Epidermal melanocyte (primary cell): ENCODE results near the gene C3orf18.

ENCODE experiments used
- DNase-seq: peaks from one replicate; pipeline ENCODE4 v3.0.0; 2011; ENCODE audit warnings: low spot score; ENCODE audit not compliant: insufficient read length

C3orf18 gene

DNA sequence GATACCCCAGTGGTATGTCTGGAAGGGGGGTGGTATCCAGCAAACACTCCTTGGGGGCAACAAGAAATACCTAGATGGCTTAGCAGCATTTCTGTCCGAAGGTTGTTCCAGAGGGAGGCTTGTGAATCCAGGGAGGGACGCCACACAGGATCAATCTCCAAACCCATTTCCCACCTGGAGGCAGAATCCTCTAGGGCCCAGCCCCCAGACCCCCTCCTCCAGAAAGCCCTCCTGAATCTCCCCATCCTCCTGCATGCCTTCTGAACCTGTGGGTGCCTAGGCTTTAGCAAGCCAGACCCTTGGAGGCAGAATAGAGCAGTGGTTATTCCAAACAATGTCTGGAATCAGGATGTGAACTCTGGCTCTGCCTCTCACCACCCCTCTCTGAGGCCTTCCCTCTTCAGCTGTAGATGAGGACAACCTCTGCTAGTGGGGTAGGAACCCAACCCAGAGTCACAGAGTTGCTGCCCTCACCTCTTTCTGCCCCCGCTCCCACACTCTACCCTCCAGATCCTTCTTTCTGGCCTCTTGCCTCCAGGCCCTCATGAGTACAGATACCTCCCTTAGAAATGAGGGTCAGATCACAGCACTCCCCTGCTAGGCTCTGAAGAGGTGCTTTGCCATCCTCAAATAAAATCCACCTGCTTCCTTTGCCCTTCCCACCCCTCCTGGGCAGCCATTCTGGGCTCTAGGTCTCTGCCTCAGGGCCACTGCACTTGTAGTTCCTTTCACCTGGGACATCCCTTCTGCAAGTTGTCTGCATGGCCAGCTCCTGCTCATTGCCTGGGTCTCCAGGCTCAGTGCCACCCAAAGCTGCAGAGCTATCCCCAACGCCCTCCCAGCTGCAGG, 35.9 kb upstream of the C3orf18 start:
- no peak for DNase-seq

DNA sequence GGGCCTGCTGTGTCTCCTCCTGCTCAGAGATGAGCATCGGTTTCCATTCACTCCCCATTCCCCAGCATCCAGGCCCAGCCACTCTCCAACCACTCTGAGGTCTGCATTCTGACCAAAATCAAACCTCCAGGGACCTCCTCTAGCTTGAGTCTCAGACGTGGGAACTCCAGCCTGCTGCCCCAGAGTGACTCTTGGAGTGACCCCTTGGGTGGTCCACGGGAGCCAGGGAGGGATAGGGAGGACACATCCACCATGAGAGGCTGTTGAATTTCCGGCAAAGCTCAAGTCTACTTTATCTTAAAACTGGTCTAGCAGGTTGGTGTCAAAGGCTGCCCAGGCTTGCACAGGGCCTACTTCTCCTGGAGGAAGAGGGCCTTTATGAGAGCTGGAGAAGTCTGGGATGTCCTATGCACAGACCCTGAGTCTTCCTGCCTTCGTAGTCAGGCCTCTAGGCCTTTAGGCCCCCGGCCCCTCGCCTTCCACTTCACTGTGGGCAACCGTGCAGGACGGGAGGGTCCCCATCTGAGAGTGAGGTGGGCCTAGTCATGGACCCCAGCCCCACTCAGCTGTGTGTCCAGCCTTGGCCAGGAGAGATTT, 35.1 kb upstream of the C3orf18 start:
- DNase-seq = no peak

- DNase-seq = peak; percentile 74
Observed at GRCh38 chr3:50600841-50601591, 33.5 kb upstream of the C3orf18 start.

DNA sequence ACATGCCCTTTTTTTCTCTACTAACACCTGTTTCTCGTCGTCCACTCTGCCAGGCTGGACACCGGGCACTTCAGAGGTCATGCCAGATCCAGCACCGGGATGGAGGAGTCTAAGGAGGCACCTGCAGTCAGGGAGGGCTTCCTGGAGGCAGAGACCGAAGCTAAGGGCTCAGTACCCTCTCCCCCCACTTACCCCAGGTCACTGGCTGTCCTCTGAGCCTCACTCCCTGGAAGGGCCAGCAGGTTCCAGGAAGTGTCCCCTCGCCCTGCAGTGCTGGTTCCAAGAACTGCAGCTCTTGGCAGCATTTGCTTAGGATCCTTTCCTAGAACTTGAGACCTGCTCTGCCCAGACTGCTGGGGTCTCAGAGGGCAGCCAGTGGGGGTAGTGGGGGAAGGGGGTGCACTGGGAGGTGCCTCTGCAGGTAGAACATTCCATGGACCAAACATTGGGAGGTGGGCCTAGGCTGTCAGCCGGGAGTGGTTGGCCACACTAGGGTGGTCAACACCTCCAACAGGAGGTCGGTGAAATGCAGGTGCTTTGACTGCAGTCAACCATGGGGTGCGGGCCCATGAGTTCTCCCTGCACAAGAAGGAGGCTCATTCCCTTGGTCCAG, 32.7 kb upstream of the C3orf18 start:
- no peak for DNase-seq

GRCh38 chr3:50599716-50600118, 32.2 kb upstream of the C3orf18 start:
- DNase-seq = no peak

GRCh38 chr3:50599115-50599715, 31.7 kb upstream of the C3orf18 start:
- DNase-seq = no peak

- no peak for DNase-seq
Observed at GRCh38 chr3:50594253-50594785, 26.8 kb upstream of the C3orf18 start.

GRCh38 chr3:50592568-50592967, 25.0 kb upstream of the C3orf18 start:
- no peak for DNase-seq

GRCh38 chr3:50591196-50591741, 23.7 kb upstream of the C3orf18 start:
- no peak for DNase-seq

GRCh38 chr3:50588759-50589433, 21.3 kb upstream of the C3orf18 start:
- DNase-seq = no peak

DNA sequence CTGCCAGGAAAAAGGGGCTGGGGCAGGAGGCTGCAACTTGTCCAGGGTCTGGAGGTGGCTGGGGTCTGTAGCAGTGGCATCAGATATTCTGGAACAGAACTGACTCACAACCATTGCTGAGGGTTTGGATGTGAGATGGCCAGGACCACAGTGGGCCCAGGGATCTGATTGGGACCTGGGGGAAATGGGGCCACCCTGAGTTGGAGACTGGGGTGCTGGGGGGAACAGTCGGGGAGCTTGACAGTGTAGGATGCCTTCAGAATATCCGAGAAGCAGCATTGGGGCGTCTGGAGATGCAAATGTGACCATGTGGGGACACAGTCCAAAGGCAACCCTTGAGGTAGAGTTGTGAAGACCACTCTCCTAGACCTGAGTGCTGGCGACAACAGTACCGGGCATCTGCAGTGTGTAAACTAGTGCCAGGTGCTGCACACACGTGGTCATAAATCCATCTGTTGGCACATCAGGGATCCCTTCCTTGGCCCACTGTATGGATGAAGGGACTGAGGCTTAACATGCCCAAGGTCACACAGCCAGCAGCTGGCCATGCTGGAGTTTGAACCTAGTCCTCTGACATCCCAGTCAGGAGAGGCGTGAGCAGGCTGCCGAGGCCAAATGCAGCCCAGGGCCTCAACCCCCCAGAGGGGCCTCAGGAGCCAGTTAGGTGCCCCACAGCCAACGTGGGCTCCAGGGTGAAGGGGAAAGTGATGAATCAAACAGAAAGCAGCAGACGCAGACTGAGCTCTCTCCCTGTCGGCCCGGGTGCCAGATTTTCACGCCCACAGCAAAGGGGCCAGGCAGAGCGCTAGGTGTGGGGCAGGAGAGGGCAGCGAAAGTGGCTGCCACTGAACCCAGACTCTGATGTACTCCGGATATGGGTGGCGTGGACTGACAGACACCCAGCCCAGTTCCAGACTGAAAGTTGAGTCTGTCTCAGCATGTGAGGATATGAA, 20.5 kb upstream of the C3orf18 start:
- DNase-seq = no peak

DNA sequence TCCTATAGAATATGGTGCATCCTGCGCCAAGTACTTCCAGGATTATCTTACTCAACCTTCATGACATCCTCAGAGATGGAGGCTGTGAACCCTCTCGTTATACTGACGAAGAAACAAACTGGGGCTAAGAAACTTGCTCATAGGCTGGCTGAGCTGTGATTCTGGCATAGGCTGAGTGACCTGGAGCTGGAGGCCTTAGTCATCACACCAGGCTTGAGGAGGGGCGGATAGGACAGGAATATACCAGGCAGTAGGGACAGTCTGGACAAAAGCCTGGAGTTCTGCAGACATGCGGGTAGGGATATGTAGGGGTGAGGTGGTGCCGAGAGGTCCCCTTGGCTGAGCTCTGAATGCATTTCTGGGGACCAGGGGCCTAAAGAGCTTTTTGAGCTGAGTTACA, 19.8 kb upstream of the C3orf18 start:
- no peak for DNase-seq

GRCh38 chr3:50586763-50587070, 19.2 kb upstream of the C3orf18 start:
- DNase-seq = no peak

GRCh38 chr3:50585919-50586762, 18.6 kb upstream of the C3orf18 start:
- no peak for DNase-seq

DNA sequence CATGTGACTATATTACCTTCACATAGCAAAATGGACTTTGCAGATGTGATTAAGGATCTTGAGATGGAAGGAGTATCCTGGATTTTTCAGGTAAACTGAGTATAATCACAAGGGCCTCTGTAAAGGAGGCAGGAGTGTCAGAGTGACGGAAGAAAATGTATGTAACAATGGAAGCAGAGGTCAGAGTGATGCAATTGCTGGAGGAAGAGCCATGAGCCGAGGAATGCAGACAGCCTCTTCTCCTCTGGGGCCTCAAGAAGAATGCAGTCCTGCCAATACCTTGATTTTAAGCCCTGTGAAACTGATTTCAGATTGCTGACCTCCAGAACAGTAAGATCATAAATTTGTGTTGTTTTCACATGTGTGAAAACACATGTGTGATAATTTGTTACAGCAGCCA, 16.8 kb upstream of the C3orf18 start:
- no peak for DNase-seq

DNA sequence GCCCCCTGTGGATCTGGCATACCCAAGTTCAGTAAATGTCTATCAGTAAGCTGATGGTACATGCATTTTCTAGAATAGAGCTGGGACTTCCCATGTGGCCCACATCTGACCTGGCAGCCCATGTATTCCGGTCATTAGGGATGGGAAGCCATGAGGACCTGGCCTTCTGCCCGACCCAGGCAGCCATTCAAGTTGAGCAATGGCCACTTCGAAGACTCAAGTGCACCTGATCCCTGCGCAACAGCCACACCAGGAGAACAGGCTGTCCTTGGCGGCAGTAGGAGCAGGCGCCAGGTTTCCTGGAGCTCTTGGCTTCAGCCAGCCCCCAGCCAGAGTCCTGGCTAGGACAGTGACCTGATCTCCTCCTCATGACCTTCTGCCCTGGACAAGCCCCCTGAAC, 16.4 kb upstream of the C3orf18 start:
- no peak for DNase-seq

- no peak for DNase-seq
Observed at GRCh38 chr3:50582083-50582482, 14.5 kb upstream of the C3orf18 start.

GRCh38 chr3:50581459-50581842, 13.9 kb upstream of the C3orf18 start:
- DNase-seq = no peak
